Measurements from ENCODE around the gene FAM114A1. TPM values are rescaled to one million over a fixed set of nuclear protein-coding genes. Genes with fewer than 3 reads are reported as not detected.
"Not testable (repeated sequence)": the region's sequence is repeated elsewhere in the genome, so short reads cannot be mapped to it uniquely, and the experiment has no call there.

Gene FAM114A1
- total RNA-seq, 1 donor: 378 TPM

- no peak overlapping the region for H3K4me3 ChIP-seq (ENCODE audit: low read depth, low read length)
- TF ChIP-seq CTCF (IDR thresholded peaks at IDR 0.05; ENCODE audit: insufficient read depth, low read length): no peak
- DNase-seq (ENCODE audit: low read depth): no peak
Measured at GRCh38 chr4:38954727-38955126, 87.1 kb downstream of the FAM114A1 start.

GRCh38 chr4:38955957-38956356 lies 88.4 kb downstream of the FAM114A1 start:
- no peak overlapping the region for H3K4me3 ChIP-seq (ENCODE audit: low read depth, low read length)
- no peak for DNase-seq (ENCODE audit: low read depth)
- no peak for TF ChIP-seq CTCF (IDR thresholded peaks at IDR 0.05; ENCODE audit: insufficient read depth, low read length)

GRCh38 chr4:38957261-38957815 lies 89.7 kb downstream of the FAM114A1 start:
- no peak overlapping the region for H3K4me3 ChIP-seq (ENCODE audit: low read depth, low read length)
- no peak for TF ChIP-seq CTCF (IDR thresholded peaks at IDR 0.05; ENCODE audit: insufficient read depth, low read length)
- DNase-seq (ENCODE audit: low read depth): peak; percentile 48

GRCh38 chr4:38957893-38958292 lies 90.3 kb downstream of the FAM114A1 start:
- no peak overlapping the region for H3K4me3 ChIP-seq (ENCODE audit: low read depth, low read length)
- DNase-seq (ENCODE audit: low read depth): no peak
- no peak for TF ChIP-seq CTCF (IDR thresholded peaks at IDR 0.05; ENCODE audit: insufficient read depth, low read length)

GRCh38 chr4:38958453-38959190 lies 91.0 kb downstream of the FAM114A1 start:
- DNase-seq (ENCODE audit: low read depth): no peak
- no peak overlapping the region for H3K4me3 ChIP-seq (ENCODE audit: low read depth, low read length)
- no peak for TF ChIP-seq CTCF (IDR thresholded peaks at IDR 0.05; ENCODE audit: insufficient read depth, low read length)

GRCh38 chr4:38959248-38959647 lies 91.6 kb downstream of the FAM114A1 start:
- not testable (repeated sequence) for DNase-seq (ENCODE audit: low read depth); H3K4me3 ChIP-seq (ENCODE audit: low read depth, low read length)

- no peak for DNase-seq (ENCODE audit: low read depth)
- H3K4me3 ChIP-seq (ENCODE audit: low read depth, low read length): no peak overlapping the region
- TF ChIP-seq CTCF (IDR thresholded peaks at IDR 0.05; ENCODE audit: insufficient read depth, low read length): no peak
Measured at GRCh38 chr4:38964942-38965775, 97.6 kb downstream of the FAM114A1 start.
